Mesendoderm (in vitro differentiated cells): ENCODE measurements around the gene LRBA.

Source experiments
- DNase-seq: peaks from one replicate; pipeline ENCODE4 v3.0.0; 2013
- H2AK5ac ChIP-seq: 2 replicates; pipeline ENCODE4 v1.6.1; 2013; ENCODE audit warnings: low read length, inconsistent platforms
- H2BK120ac ChIP-seq: 2 replicates; pipeline ENCODE4 v1.6.1; 2013; ENCODE audit warnings: low read depth, mild to moderate bottlenecking, low read length, moderate library complexity, mixed read lengths
- H2BK15ac ChIP-seq: replicated peaks from 2 replicates; pipeline ENCODE4 v1.6.1; 2013; ENCODE audit warnings: low read depth, mild to moderate bottlenecking, moderate library complexity
- H2BK5ac ChIP-seq: 2 replicates; pipeline ENCODE4 v1.6.1; 2013; ENCODE audit warnings: low read length, inconsistent platforms
- H3K18ac ChIP-seq: 2 replicates; pipeline ENCODE4 v1.6.1; 2013; ENCODE audit warnings: mild to moderate bottlenecking, low read length, mixed read lengths
- H3K23ac ChIP-seq: one replicate; pipeline ENCODE4 v1.6.1; 2013; ENCODE audit warnings: low read length
- H3K27ac ChIP-seq: 2 replicates; pipeline ENCODE4 v1.5.1; 2013; ENCODE audit warnings: low read depth, mild to moderate bottlenecking, inconsistent platforms, low read length, moderate library complexity
- H3K27me3 ChIP-seq: 2 replicates; pipeline ENCODE4 v1.6.1; 2013; ENCODE audit warnings: low read length, control low read depth, mild to moderate bottlenecking, inconsistent platforms; ENCODE audit not compliant: insufficient read depth, poor library complexity
- H3K36me3 ChIP-seq: 2 replicates; pipeline ENCODE4 v1.6.1; 2013; ENCODE audit warnings: low read length, inconsistent platforms; ENCODE audit not compliant: control insufficient read depth, insufficient read depth
- H3K4ac ChIP-seq: one replicate; pipeline ENCODE4 v1.6.1; 2013; ENCODE audit warnings: low read depth, mild to moderate bottlenecking, low read length, moderate library complexity
- H3K4me1 ChIP-seq: 2 replicates; pipeline ENCODE4 v1.6.1; 2013; ENCODE audit warnings: low read depth, low read length, inconsistent platforms; ENCODE audit not compliant: control insufficient read depth
- H3K4me2 ChIP-seq: 2 replicates; pipeline ENCODE4 v1.6.1; 2013; ENCODE audit warnings: low read length
- H3K4me3 ChIP-seq: 2 replicates; pipeline ENCODE4 v1.5.1; 2013; ENCODE audit warnings: mild to moderate bottlenecking, low read length
- H3K56ac ChIP-seq: one replicate; pipeline ENCODE4 v1.6.1; 2013; ENCODE audit warnings: low read length
- H3K79me1 ChIP-seq: 2 replicates; pipeline ENCODE4 v1.6.1; 2013; ENCODE audit warnings: low read length, inconsistent platforms
- H3K79me2 ChIP-seq: 2 replicates; pipeline ENCODE4 v1.6.1; 2013; ENCODE audit warnings: mild to moderate bottlenecking, low read length; ENCODE audit not compliant: control insufficient read depth, insufficient read depth
- H3K9ac ChIP-seq: 2 replicates; pipeline ENCODE4 v1.6.1; 2013; ENCODE audit warnings: low read length, inconsistent platforms
- H4K5ac ChIP-seq: one replicate; pipeline ENCODE4 v1.6.1; 2013; ENCODE audit warnings: low read length
- H4K8ac ChIP-seq: one replicate; pipeline ENCODE4 v1.6.1; 2013; ENCODE audit warnings: low read depth, mild to moderate bottlenecking, control low read depth, low read length, moderate library complexity
- WGBS: extraction: QIAGEN DNeasy Blood & Tissue Kit; methylation state at CpG from one replicate; pipeline ENCODE4 v1.1.7; 2013; ENCODE audit warnings: low lambda C conversion rate, missing lambda C conversion rate; ENCODE audit not compliant: insufficient coverage; ENCODE audit errors: extremely low coverage; 5-methylcytosine and 5-hydroxymethylcytosine counted together

Gene LRBA

DNA sequence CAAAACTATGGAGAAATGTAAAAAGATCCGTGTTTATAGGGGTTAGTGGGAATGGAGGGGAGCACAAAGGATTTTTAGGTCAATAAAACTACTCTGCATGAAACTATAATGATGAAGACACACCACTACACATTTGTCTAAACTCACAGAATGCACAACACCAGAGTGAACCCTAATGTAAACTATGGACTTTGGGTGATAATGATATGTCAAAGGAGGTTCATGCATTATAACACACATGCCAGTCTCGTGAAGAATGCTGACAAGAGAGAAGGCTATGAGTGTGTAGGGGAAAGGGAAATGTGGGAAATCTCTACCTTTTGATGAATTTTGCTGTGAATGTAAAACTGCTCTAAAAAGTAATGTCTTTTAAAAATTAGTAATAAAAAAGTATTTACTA lies 249.9 kb downstream of the LRBA start:
- no peak overlapping the region for H3K4ac ChIP-seq
- no peaks in the 10 kb centered on the region for H3K27me3 ChIP-seq
- no peak overlapping the region for H3K9ac ChIP-seq
- no peak overlapping the region for H2BK15ac ChIP-seq
- H3K18ac ChIP-seq = no peak overlapping the region
- H3K79me1 ChIP-seq = no peaks in the 10 kb centered on the region
- no peak overlapping the region for H2AK5ac ChIP-seq
- no CpG with 5 or more reads among the region's 2 CpGs for WGBS
- no peak overlapping the region for H3K56ac ChIP-seq
- no peak overlapping the region for H4K5ac ChIP-seq
- no peaks in the 10 kb centered on the region for H3K4me1 ChIP-seq
- H3K4me2 ChIP-seq = no peak overlapping the region
- no peak overlapping the region for H2BK5ac ChIP-seq
- no peak overlapping the region for H3K27ac ChIP-seq
- no peaks in the 10 kb centered on the region for H3K79me2 ChIP-seq
- no peak overlapping the region for H4K8ac ChIP-seq
- no peaks in the 10 kb centered on the region for H3K36me3 ChIP-seq
- H3K23ac ChIP-seq = no peak overlapping the region
- DNase-seq = no peak
- no peak overlapping the region for H2BK120ac ChIP-seq
- H3K4me3 ChIP-seq = no peak overlapping the region

DNA sequence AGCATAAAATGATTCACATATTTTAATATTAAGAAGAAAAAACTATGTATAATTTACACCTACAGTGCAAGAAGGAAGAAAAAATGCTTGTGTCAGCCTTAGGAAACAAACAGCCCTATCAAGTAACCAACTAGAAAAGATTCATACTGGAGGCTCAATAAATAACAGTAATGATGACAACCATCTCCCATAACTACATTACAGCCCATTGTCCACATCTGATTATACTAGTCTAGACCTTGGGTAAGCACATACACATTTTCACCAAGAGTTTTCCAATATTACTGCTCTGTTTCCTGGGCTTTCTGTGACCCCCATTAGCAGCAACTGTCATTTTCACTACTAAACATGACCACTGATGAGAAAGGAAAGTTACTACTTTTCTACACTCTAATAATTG lies 263.4 kb downstream of the LRBA start:
- Histone ChIP-seq H2BK120ac (no peak overlapping the region), H3K27me3 (no peaks in the 10 kb centered on the region), H3K36me3 (no peaks in the 10 kb centered on the region)

DNA sequence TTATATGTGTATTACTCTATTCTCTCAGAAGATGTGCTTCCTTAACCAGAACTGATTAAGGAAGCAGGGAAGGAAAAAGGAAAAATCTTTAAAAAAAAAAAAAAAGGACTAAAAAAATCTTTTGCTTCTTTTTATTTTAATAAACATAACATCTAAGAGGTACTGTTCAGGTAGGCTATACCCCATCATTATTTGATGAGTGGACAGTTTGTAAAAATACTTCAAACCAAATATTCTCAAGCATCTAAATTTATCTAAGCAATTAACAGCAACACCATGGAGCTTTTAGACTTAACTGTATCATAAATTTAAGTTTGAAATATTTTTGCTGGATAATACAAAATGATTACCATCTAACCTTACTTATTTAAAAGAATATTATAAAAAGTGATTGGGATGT lies 264.3 kb downstream of the LRBA start:
- no peak overlapping the region for H2BK5ac ChIP-seq
- no peak overlapping the region for H3K4me2 ChIP-seq
- H3K36me3 ChIP-seq = no peaks in the 10 kb centered on the region
- no peak overlapping the region for H3K9ac ChIP-seq
- H2BK15ac ChIP-seq = no peak overlapping the region
- no peaks in the 10 kb centered on the region for H3K4me1 ChIP-seq
- no peak overlapping the region for H4K5ac ChIP-seq
- no peaks in the 10 kb centered on the region for H3K79me1 ChIP-seq
- H3K27ac ChIP-seq = no peak overlapping the region
- no peak overlapping the region for H2BK120ac ChIP-seq
- no peak overlapping the region for H2AK5ac ChIP-seq
- no peak overlapping the region for H3K4me3 ChIP-seq
- DNase-seq = no peak
- no peak overlapping the region for H3K4ac ChIP-seq
- no peak overlapping the region for H3K18ac ChIP-seq
- H3K27me3 ChIP-seq = no peaks in the 10 kb centered on the region
- no peak overlapping the region for H4K8ac ChIP-seq
- H3K79me2 ChIP-seq = no peaks in the 10 kb centered on the region
- no peak overlapping the region for H3K56ac ChIP-seq
- no peak overlapping the region for H3K23ac ChIP-seq

More for the DNA sequence above, 263.4 kb downstream of the LRBA start:
- Histone ChIP-seq H3K18ac (no peak overlapping the region), H3K4me3 (no peak overlapping the region), H2BK15ac (no peak overlapping the region), H4K8ac (no peak overlapping the region), H3K56ac (no peak overlapping the region), H3K79me2 (no peaks in the 10 kb centered on the region), H3K9ac (no peak overlapping the region), H2AK5ac (no peak overlapping the region), H3K4me2 (no peak overlapping the region), H3K79me1 (no peaks in the 10 kb centered on the region), H4K5ac (no peak overlapping the region), H3K23ac (no peak overlapping the region), H2BK5ac (no peak overlapping the region), H3K4ac (no peak overlapping the region), H3K4me1 (no peaks in the 10 kb centered on the region), H3K27ac (no peak overlapping the region)
- no peak for DNase-seq

DNA sequence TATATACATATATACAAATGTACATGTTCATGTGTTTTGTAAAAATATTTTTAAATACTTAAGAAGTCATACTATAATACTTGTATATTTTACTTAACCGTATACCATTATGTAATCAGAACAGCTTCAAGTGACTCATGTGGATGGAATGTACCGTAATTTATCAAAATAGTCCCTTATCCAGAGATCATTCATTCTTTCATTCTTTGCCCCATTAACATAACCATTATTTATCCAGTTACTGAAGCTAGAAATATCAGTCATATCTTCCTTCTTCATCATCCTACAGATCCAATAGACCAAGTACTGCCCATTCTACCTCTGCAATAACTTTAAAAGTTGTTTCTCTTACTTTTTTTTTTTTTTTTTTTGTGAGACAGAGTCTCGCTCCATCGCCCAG lies 268.9 kb downstream of the LRBA start:
- H3K27ac ChIP-seq = no peak overlapping the region
- no peaks in the 10 kb centered on the region for H3K79me2 ChIP-seq
- H2AK5ac ChIP-seq = no peak overlapping the region
- H3K18ac ChIP-seq = no peak overlapping the region
- no peak overlapping the region for H2BK5ac ChIP-seq
- H3K4me1 ChIP-seq = no peaks in the 10 kb centered on the region
- no peaks in the 10 kb centered on the region for H3K27me3 ChIP-seq
- H3K4me2 ChIP-seq = no peak overlapping the region
- H2BK120ac ChIP-seq = no peak overlapping the region
- no peak overlapping the region for H3K23ac ChIP-seq
- no peak overlapping the region for H3K9ac ChIP-seq
- H3K79me1 ChIP-seq = no peaks in the 10 kb centered on the region
- no peak for DNase-seq
- H3K56ac ChIP-seq = no peak overlapping the region
- no peak overlapping the region for H4K5ac ChIP-seq
- H3K4me3 ChIP-seq = no peak overlapping the region
- no peak overlapping the region for H2BK15ac ChIP-seq
- H3K36me3 ChIP-seq = no peaks in the 10 kb centered on the region
- WGBS = no CpG with 5 or more reads among the region's 4 CpGs
- no peak overlapping the region for H4K8ac ChIP-seq
- no peak overlapping the region for H3K4ac ChIP-seq

DNA sequence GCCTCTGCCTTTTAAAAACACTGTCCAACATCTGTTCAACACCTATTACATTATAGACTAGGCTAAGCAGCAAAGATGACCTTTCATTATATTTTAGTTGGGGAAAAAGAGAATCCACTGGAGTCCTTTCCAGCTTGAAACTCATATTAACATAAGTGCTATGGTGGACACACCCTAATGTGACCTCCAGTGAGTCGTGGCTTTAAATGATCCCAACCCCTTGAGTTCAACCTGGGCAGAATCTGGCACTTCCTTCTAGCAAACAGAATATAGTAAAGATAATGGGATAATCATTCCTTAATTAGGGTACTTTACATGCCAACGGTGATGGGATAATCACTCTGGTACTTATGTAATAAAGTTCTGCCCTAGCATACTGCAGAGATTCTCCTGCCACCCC lies 270.5 kb downstream of the LRBA start:
- Histone ChIP-seq H2BK15ac (no peak overlapping the region), H3K4ac (no peak overlapping the region), H3K4me2 (no peak overlapping the region), H3K23ac (no peak overlapping the region), H3K36me3 (no peaks in the 10 kb centered on the region), H3K56ac (no peak overlapping the region), H3K4me3 (no peak overlapping the region), H2BK5ac (no peak overlapping the region), H3K79me2 (no peaks in the 10 kb centered on the region), H4K5ac (no peak overlapping the region), H3K27ac (no peak overlapping the region), H3K4me1 (no peaks in the 10 kb centered on the region), H2AK5ac (no peak overlapping the region), H3K27me3 (no peaks in the 10 kb centered on the region), H3K79me1 (no peaks in the 10 kb centered on the region), H2BK120ac (no peak overlapping the region), H3K18ac (no peak overlapping the region), H4K8ac (no peak overlapping the region), H3K9ac (no peak overlapping the region)
- no CpG with 5 or more reads among the region's 2 CpGs for WGBS
- DNase-seq = no peak

DNA sequence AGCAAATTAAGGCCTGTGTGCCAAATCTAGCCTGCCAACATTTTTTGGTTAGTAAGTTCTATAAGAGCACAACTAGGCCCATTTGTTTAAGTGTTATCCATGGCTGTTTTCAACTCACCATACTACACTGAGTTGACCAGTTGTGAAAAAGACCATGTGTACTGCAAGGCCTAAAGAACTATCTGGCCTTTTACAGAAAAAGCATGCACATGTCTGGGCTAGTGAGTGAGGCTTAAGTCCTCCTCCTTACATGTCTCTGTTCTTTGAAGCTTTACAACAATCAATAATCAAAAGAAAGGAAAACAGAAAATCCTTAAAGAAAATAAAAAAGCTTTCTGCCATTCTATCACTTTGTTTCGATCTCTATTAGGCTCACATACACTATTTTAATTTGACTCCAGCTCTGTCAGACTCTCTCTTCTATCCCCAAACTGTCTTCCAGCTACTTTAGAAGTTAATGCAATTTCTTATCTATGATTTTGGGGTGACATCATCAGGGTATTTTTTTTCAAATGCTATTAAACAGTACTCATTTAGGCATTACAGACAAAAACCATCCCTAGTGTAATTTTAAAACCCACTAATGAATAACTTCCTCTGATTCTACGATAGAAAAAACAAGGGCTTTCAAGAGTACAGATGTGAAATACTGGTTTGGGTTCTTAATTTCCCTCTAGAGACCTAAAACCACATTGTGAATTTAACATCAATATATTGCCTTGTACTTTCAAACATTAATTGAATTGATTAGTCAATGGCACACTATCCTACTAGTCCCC lies 271.3 kb downstream of the LRBA start:
- Histone ChIP-seq H3K4me3 (no peak overlapping the region), H3K56ac (no peak overlapping the region), H3K4ac (no peak overlapping the region), H4K5ac (no peak overlapping the region), H3K4me1 (no peaks in the 10 kb centered on the region), H3K27ac (no peak overlapping the region), H3K79me1 (no peaks in the 10 kb centered on the region), H4K8ac (no peak overlapping the region), H2BK15ac (no peak overlapping the region), H3K9ac (no peak overlapping the region), H3K79me2 (no peaks in the 10 kb centered on the region), H2BK120ac (no peak overlapping the region), H2BK5ac (no peak overlapping the region), H3K27me3 (no peaks in the 10 kb centered on the region), H3K23ac (no peak overlapping the region), H3K4me2 (no peak overlapping the region), H3K18ac (no peak overlapping the region), H3K36me3 (no peaks in the 10 kb centered on the region), H2AK5ac (no peak overlapping the region)
- no CpG with 5 or more reads among the region's 2 CpGs for WGBS
- DNase-seq = no peak
